Loucy (cell line): ENCODE data around the gene KPNA6.

Source experiments
- CTCF ChIP-seq: fragments of 200-600 bp; sonication (generic); conservative IDR thresholded peaks from 2 replicates; pipeline ENCODE4 v1.5.1; 2014; ENCODE audit warnings: mild to moderate bottlenecking, antibody characterized with exemption, low read length
- EZH2phosphoT487 ChIP-seq: fragments of 200-600 bp; IDR thresholded peaks from 2 replicates; pipeline ENCODE4 v1.6.1; 2018; ENCODE audit warnings: antibody characterized with exemption, mild to moderate bottlenecking, moderate library complexity, borderline replicate concordance

DNA sequence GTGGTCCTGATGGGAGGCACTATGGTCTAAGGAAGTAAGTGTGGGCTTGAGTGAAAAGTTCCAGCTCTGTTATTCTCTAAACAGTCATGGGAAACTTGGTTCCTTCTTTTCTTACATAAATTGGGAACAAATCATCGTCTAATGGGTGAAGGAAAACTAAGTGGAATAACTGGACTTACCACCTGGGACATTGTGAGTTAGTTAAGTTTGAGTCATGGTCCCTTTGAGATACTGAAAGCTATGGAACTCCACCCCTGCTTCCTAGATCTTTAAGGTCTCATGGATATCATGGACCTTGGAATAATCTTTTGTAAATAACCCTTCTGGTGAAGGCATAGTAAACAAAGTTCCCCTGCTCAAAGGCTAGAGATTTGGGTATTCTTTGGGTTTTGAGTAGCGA is 55.5 kb downstream of the KPNA6 start:
- TF ChIP-seq CTCF: no peak
- no peak for TF ChIP-seq EZH2phosphoT487
